GM12878 (cell line): ENCODE data around the gene SMAD1. TPM values are rescaled to one million over a fixed set of nuclear protein-coding genes. Genes with fewer than 3 reads are reported as not detected.

Experiments used
- ASH2L ChIP-seq: fragments of 300-600, 200-600 bp; sonication (generic); IDR thresholded peaks from 2 replicates; pipeline ENCODE4 v1.6.1; 2017; ENCODE audit warnings: low read depth, mild to moderate bottlenecking, borderline replicate concordance
- CEBPB ChIP-seq, 2 experiments: fragments of 150-350 bp in 1 of 2; IDR thresholded peaks; 2 replicates each; pipeline ENCODE4 v1.6.1; 2012 to 2014; ENCODE audit warnings: low read depth in 2 of 2, low read length in 2 of 2, borderline replicate concordance in 1 of 2, inconsistent platforms in 1 of 2
- ELK1 ChIP-seq: IDR thresholded peaks from 2 replicates; pipeline ENCODE4 v1.6.1; 2012; ENCODE audit warnings: low read depth, low read length, improper control_type of control experiment
- EP300 ChIP-seq, 2 experiments: fragments of 150-350 bp in 1 of 2; IDR thresholded peaks; 2 replicates each; pipeline ENCODE4 v1.6.1; 2011 to 2012; ENCODE audit warnings: low read depth in 2 of 2, low read length in 2 of 2, borderline replicate concordance in 1 of 2, improper control_type of control experiment in 1 of 2, inconsistent platforms in 1 of 2; ENCODE audit not compliant: control insufficient read depth in 1 of 2
- KDM1A ChIP-seq: fragments of 200-600 bp; sonication (generic); IDR thresholded peaks from 2 replicates; pipeline ENCODE4 v1.6.1; 2016; ENCODE audit warnings: borderline replicate concordance
- RAD21 ChIP-seq: IDR thresholded peaks from 2 replicates; pipeline ENCODE4 v1.6.1; 2011; ENCODE audit warnings: mild to moderate bottlenecking, low read depth, low read length, moderate library complexity; ENCODE audit not compliant: insufficient read depth
- RELA ChIP-seq: fragments of 450-650 bp; IDR thresholded peaks from 2 replicates; pipeline ENCODE4 v1.8.0; 2014; ENCODE audit warnings: borderline replicate concordance; ENCODE audit not compliant: partially characterized antibody
- SMC3 ChIP-seq: IDR thresholded peaks from 2 replicates; pipeline ENCODE4 v1.6.1; 2011; ENCODE audit warnings: low read length, improper control_type of control experiment, borderline replicate concordance
- SPI1 ChIP-seq: IDR thresholded peaks from 2 replicates; pipeline ENCODE4 v1.6.1; 2011; ENCODE audit warnings: low read depth, mild to moderate bottlenecking, low read length, moderate library complexity, borderline replicate concordance; ENCODE audit not compliant: insufficient read depth
- SREBF1 ChIP-seq: IDR thresholded peaks from 2 replicates; pipeline ENCODE4 v1.6.1; 2012; ENCODE audit warnings: mild to moderate bottlenecking, low read length
- YBX1 ChIP-seq: fragments of 450-650 bp; IDR thresholded peaks from 2 replicates; pipeline ENCODE4 v1.6.1; 2016; ENCODE audit warnings: antibody characterized with exemption
- ZNF207 ChIP-seq: fragments of 450-650 bp; IDR thresholded peaks from 2 replicates; pipeline ENCODE4 v1.6.1; 2014; ENCODE audit warnings: antibody characterized with exemption, mild to moderate bottlenecking, borderline replicate concordance
- polyA plus RNA-seq, 11 experiments: library from polyadenylated mRNA; depleted of rRNA in 4 of 11; unstranded in 6 of 11; stranded (reverse) in 5 of 11; fragments of >200 nt; fragmentation: Nextera tagmentation in 4 of 11; fragmentation: Illumina TruSeq in 1 of 11; extraction: Ambion mirVana in 4 of 11; extraction: Trizol in 1 of 11; gene quantifications; 1 replicate in 1 of 11; 2 replicates in 10 of 11; pipeline versions ENCODE4 v1.2.1 to v1.2.3, GENCODE V29; 2011 to 2016; ENCODE audit warnings: inconsistent platforms in 2 of 11, missing spikeins in 2 of 11, low read depth in 1 of 11
- total RNA-seq, 4 experiments: library from RNA; depleted of rRNA in 3 of 4; stranded (reverse); fragments of >200 nt in 3 of 4; fragmentation: Illumina TruSeq in 1 of 4; extraction: Trizol in 1 of 4; gene quantifications; 2 replicates each; pipeline versions ENCODE4 v1.2.1 to v1.2.3, GENCODE V29; 2013 to 2021
- TF ChIP-seq, protein P1 (sequence below): IDR thresholded peaks from 2 replicates; pipeline ENCODE4 v1.6.1; 2012; ENCODE audit warnings: low read depth, low read length, improper control_type of control experiment

Gene SMAD1
- total and polyA plus RNA-seq, 10 of the 15 experiments (the other 5 are each of a cell fraction or from before 2014, with no cell fraction given), result 0.29 to 17.5 (median 13.6) TPM

GRCh38 chr4:145557720-145558119 is 76.1 kb downstream of the SMAD1 start (continued):
- TF ChIP-seq RELA (no peak), SREBF1 (no peak), KDM1A (no peak), YBX1 (no peak), CEBPB (IDR thresholded peaks at IDR 0.05; ENCODE audit: borderline replicate concordance in 1 of 2, low read depth in 2 of 2, low read length in 2 of 2) (no peak), ELK1 (no peak), SMC3 (peak; percentile 97), RAD21 (peak; percentile 95), ASH2L (no peak), SPI1 (no peak), EP300 (IDR thresholded peaks at IDR 0.05; ENCODE audit: borderline replicate concordance in 1 of 2, control insufficient read depth in 1 of 2, low read depth in 2 of 2, low read length in 2 of 2) (no peak), ZNF207 (no peak)
- TF ChIP-seq, protein P1, sequence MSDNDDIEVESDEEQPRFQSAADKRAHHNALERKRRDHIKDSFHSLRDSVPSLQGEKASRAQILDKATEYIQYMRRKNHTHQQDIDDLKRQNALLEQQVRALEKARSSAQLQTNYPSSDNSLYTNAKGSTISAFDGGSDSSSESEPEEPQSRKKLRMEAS, result no peak
- TF ChIP-seq, all 136 proteins: peak for 7
